SU-DHL-6 (cell line): ENCODE data around the gene RNF121.

Experiments used
- H2AFZ ChIP-seq: fragments of 200-600 bp; sonication (generic); 2 replicates; pipeline ENCODE4 v1.6.1; 2014; ENCODE audit warnings: low read depth, mild to moderate bottlenecking, moderate library complexity, mixed read lengths, antibody characterized with exemption, low read length; ENCODE audit not compliant: severe bottlenecking
- H3F3A ChIP-seq: fragments of 200-600 bp; shearing (Covaris generic); 2 replicates; pipeline ENCODE4 v1.6.0; 2016; ENCODE audit warnings: antibody characterized with exemption, mild to moderate bottlenecking; ENCODE audit not compliant: insufficient read depth
- H3K27ac ChIP-seq: fragments of 200-600 bp; sonication (generic); 2 replicates; pipeline ENCODE4 v1.5.1; 2016; ENCODE audit warnings: low read depth, mild to moderate bottlenecking, low read length, moderate library complexity, mixed read lengths
- H3K27me3 ChIP-seq: fragments of 200-600 bp; sonication (generic), shearing (Covaris generic); 2 replicates; pipeline ENCODE4 v1.6.0; 2014; ENCODE audit warnings: mild to moderate bottlenecking, low read length
- H3K36me3 ChIP-seq: fragments of 200-600 bp; sonication (generic); 2 replicates; pipeline ENCODE4 v1.6.1; 2014; ENCODE audit warnings: mild to moderate bottlenecking, low read length, mixed read lengths
- H3K4me2 ChIP-seq: fragments of 300-600, 200-600 bp; shearing (Covaris generic), sonication (generic); 2 replicates; pipeline ENCODE4 v1.6.0; 2014; ENCODE audit warnings: low read length, low read depth, mild to moderate bottlenecking; ENCODE audit not compliant: poor library complexity, severe bottlenecking
- H3K4me3 ChIP-seq: fragments of 200-600 bp; sonication (generic); 2 replicates; pipeline ENCODE4 v1.5.1; 2014; ENCODE audit warnings: antibody characterized with exemption, low read length, mild to moderate bottlenecking, mixed read lengths; ENCODE audit not compliant: insufficient read depth, poor library complexity, severe bottlenecking
- H3K79me2 ChIP-seq: fragments of 200-600 bp; sonication (generic); 2 replicates; pipeline ENCODE4 v1.6.1; 2014; ENCODE audit warnings: mild to moderate bottlenecking, low read length, moderate library complexity; ENCODE audit not compliant: insufficient read depth
- H3K9ac ChIP-seq: fragments of 200-600 bp; sonication (generic); 2 replicates; pipeline ENCODE4 v1.7.0; 2014; ENCODE audit warnings: mild to moderate bottlenecking, low read length
- H3K9me2 ChIP-seq: fragments of 200-600 bp; sonication (generic); replicated peaks from 2 replicates; pipeline ENCODE4 v1.6.1; 2014; ENCODE audit warnings: low read length; ENCODE audit not compliant: insufficient read depth
- H3K9me3 ChIP-seq: fragments of 200-600 bp; sonication (generic); 2 replicates; pipeline ENCODE4 v1.6.1; 2014; ENCODE audit warnings: low read length, mixed read lengths; ENCODE audit not compliant: insufficient read depth
- H4K20me1 ChIP-seq: fragments of 200-600 bp; sonication (generic); 2 replicates; pipeline ENCODE4 v1.6.1; 2014; ENCODE audit warnings: low read depth, mild to moderate bottlenecking, antibody characterized with exemption, low read length, moderate library complexity, mixed read lengths
- EZH2phosphoT487 ChIP-seq: fragments of 200-600 bp; sonication (generic), shearing (Covaris generic); conservative IDR thresholded peaks from 2 replicates; pipeline ENCODE4 v1.6.1; 2018; ENCODE audit warnings: mild to moderate bottlenecking, antibody characterized with exemption, low read length, moderate library complexity, mixed read lengths
- TF ChIP-seq, protein P1 (sequence below): fragments of 200-600 bp; sonication (generic); IDR thresholded peaks from one replicate; pipeline ENCODE4 v1.5.1; 2017; ENCODE audit warnings: antibody characterized with exemption, mild to moderate bottlenecking, low read length, moderate library complexity; ENCODE audit not compliant: insufficient read depth, poor library complexity, severe bottlenecking

The RNF121 gene

DNA sequence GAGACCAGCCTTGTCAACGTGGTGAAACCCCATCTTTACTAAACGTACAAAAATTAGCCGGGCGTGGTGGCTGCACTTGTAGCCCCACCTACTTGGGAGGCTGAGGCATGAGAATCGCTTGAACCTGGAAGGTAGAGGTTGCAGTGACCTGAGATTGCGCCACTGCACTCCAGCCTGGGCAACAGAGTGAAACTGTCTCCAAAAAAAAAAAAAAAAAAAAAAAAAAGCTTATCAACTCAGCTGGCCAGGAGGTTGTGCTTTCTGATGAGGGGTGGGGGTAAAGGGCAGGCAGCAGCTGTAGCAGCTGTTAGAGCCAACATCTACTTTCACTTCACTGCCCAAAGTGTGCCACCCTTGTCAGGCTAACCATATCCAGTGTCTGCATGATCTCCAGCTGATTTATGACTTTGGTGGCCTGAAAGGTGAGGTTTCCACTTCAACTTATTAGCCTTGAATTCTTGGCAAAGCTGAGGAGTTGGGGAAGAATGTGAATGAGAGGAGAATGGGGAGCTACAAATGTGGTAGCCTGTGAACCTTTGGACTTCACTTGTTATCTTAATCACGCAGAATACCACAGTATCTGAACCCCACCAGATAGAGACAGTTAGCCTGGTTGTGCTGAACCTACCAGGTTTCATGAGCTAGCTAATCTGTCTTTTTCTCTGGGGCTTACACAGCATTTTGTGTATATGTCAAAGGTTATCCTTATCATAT is 19.6 kb downstream of the RNF121 start:
- H3K9me2 ChIP-seq, result no peaks in the 10 kb centered on the region
- no peaks in the 10 kb centered on the region for H4K20me1 ChIP-seq
- no peaks in the 10 kb centered on the region for H3K9me3 ChIP-seq
- H2AFZ ChIP-seq, result no peak overlapping the region
- no peaks in the 10 kb centered on the region for H3K36me3 ChIP-seq
- peaks cover 14% of the 10 kb centered on the region for H3K79me2 ChIP-seq
- H3F3A ChIP-seq, result no peaks in the 10 kb centered on the region
- H3K4me3 ChIP-seq, result no peak overlapping the region
- H3K9ac ChIP-seq, result no peak overlapping the region
- no peak overlapping the region for H3K4me2 ChIP-seq
- no peak for TF ChIP-seq EZH2phosphoT487
- TF ChIP-seq, protein P1, sequence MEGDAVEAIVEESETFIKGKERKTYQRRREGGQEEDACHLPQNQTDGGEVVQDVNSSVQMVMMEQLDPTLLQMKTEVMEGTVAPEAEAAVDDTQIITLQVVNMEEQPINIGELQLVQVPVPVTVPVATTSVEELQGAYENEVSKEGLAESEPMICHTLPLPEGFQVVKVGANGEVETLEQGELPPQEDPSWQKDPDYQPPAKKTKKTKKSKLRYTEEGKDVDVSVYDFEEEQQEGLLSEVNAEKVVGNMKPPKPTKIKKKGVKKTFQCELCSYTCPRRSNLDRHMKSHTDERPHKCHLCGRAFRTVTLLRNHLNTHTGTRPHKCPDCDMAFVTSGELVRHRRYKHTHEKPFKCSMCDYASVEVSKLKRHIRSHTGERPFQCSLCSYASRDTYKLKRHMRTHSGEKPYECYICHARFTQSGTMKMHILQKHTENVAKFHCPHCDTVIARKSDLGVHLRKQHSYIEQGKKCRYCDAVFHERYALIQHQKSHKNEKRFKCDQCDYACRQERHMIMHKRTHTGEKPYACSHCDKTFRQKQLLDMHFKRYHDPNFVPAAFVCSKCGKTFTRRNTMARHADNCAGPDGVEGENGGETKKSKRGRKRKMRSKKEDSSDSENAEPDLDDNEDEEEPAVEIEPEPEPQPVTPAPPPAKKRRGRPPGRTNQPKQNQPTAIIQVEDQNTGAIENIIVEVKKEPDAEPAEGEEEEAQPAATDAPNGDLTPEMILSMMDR, result no peak
- H3K27me3 ChIP-seq, result no peaks in the 10 kb centered on the region
- no peak overlapping the region for H3K27ac ChIP-seq

DNA sequence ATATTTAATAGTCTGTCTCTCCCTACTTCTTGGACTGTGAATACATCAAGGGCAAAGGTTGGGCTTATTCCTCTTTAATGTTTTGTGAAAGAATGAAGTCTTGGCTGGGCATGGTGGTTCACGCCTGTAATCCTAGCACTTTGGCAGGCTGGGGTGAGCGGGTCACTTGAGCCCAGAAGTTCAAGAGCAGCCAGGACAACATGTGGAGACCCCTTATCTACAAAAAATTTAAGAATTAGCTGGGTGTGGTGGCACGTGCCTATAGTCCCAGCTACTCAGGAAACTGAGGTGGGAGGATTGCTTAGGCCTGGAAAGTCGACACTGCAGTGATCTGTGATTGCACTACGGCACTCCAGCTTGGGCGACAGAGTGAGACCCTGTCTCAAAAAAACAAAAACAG is 20.2 kb downstream of the RNF121 start:
- Histone ChIP-seq H3K9me2 (no peaks in the 10 kb centered on the region), H2AFZ (no peak overlapping the region), H3K27me3 (no peaks in the 10 kb centered on the region), H3K9ac (no peak overlapping the region), H3K4me2 (no peak overlapping the region), H3K9me3 (no peaks in the 10 kb centered on the region), H3K27ac (no peak overlapping the region), H3K4me3 (no peak overlapping the region), H3K79me2 (peaks cover 12% of the 10 kb centered on the region; the same call in 1 of the 2 replicates), H4K20me1 (no peaks in the 10 kb centered on the region), H3F3A (no peaks in the 10 kb centered on the region), H3K36me3 (no peaks in the 10 kb centered on the region)
- TF ChIP-seq, protein P1, result no peak
- TF ChIP-seq EZH2phosphoT487, result no peak

GRCh38 chr11:71951741-71952310 is 23.0 kb downstream of the RNF121 start:
- Histone ChIP-seq H3K27ac (no peak overlapping the region), H3K9me2 (no peaks in the 10 kb centered on the region), H2AFZ (no peak overlapping the region), H3K4me2 (no peak overlapping the region), H3K9ac (no peak overlapping the region), H3K79me2 (peaks cover 6% of the 10 kb centered on the region), H3F3A (no peaks in the 10 kb centered on the region), H3K27me3 (no peaks in the 10 kb centered on the region), H3K9me3 (no peaks in the 10 kb centered on the region), H3K36me3 (no peaks in the 10 kb centered on the region), H4K20me1 (0 out of 2 replicates have a peak, but pooled peaks cover 5% of the 10 kb centered on the region), H3K4me3 (no peak overlapping the region)
- TF ChIP-seq, protein P1, result no peak
